Activated CD8-positive, alpha-beta T cell treated with anti-CD3 and anti-CD28 coated beads, Interleukin-2, amount 10 ng/mL, durations not matched to agents 7 days and 5 days (primary cell): ENCODE data around the gene SAP30BP. TPM values are rescaled to one million over a fixed set of nuclear protein-coding genes. Genes with fewer than 3 reads are reported as not detected.

Experiments
- ATAC-seq: fragments of 150-1000 bp; cut with Tn5 transposase; one replicate; pipeline ENCODE4 v1.10.0; 2021; ENCODE audit warnings: moderate library complexity
- CTCF ChIA-PET: fragments of 350-600 bp; sonication (Branson Sonifier 250); formaldehyde crosslinking; loops from one replicate; lab custom pipeline; 2021; ENCODE audit warnings: antibody characterized with exemption; lab: Charles Lee
- POLR2A ChIA-PET: fragments of 350-600 bp; sonication (Branson Sonifier 250); formaldehyde crosslinking; loops from one replicate; lab custom pipeline; 2021; ENCODE audit warnings: antibody characterized with exemption; lab: Charles Lee
- DNase-seq: peaks from one replicate; pipeline ENCODE4 v3.0.0-alpha.2; 2020
- H3K27ac Mint-ChIP-seq: one replicate; pipeline ENCODE4 v1.8.0; 2021; ENCODE audit warnings: mild to moderate bottlenecking, mixed read lengths
- H3K27me3 Mint-ChIP-seq: one replicate; pipeline ENCODE4 v1.8.0; 2021; ENCODE audit warnings: low read depth, mixed read lengths
- H3K36me3 Mint-ChIP-seq: one replicate; pipeline ENCODE4 v1.8.0; 2021; ENCODE audit warnings: low read depth, mixed read lengths
- H3K4me1 Mint-ChIP-seq: one replicate; pipeline ENCODE4 v1.8.0; 2021; ENCODE audit warnings: low read depth, mixed read lengths
- H3K4me3 Mint-ChIP-seq: one replicate; pipeline ENCODE4 v1.8.0; 2021; ENCODE audit warnings: mild to moderate bottlenecking, mixed read lengths
- H3K9me3 Mint-ChIP-seq: one replicate; pipeline ENCODE4 v1.8.0; 2022; ENCODE audit warnings: mixed read lengths; ENCODE audit not compliant: insufficient read depth
- total RNA-seq, 2 experiments: library from RNA; stranded (reverse); gene quantifications; one replicate each; pipeline ENCODE4 v1.2.3, GENCODE V29; 2021

SAP30BP gene
- total RNA-seq, 2 experiments from 2014 or later = 88.7 to 93.7 TPM

DNA sequence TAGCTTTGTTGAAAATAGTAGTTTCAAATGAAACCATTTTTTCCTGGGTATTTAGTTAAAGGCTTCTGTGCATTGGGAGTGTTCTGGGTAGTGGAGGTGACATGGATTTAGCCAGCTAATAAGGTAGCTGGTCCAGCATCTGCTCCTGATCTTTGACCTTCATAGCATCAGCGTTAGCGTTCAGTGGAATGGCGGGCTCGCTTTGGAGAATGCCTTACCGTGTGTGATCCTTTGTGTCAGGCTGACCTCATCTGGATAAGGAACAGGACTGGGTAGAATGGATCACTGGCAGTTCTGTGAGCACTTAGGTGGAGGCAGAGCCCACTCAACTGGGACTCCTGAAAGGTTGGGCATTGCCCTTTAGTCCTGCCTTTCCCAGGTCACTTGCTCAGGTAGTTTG lies 3.7 kb downstream of the SAP30BP start:
- Mint-ChIP-seq H3K9me3 (no peaks in the 10 kb centered on the region), H3K4me1 (peaks cover 29% of the 10 kb centered on the region), H3K27me3 (no peaks in the 10 kb centered on the region), H3K4me3 (no peak overlapping the region), H3K36me3 (peaks cover 45% of the 10 kb centered on the region), H3K27ac (no peak overlapping the region)
- DNase-seq (no peak), ATAC-seq (no peak)
- CTCF ChIA-PET = interaction anchor here (1.1 to 8.5 kb wide), 7 partner anchors 19 to 83 kb away, joined by 3 to 152 read pairs (median 9); partner anchors contain the start of genes ITGB4 and SMIM5
- POLR2A ChIA-PET = no interaction called here

- H3K9me3 Mint-ChIP-seq = no peaks in the 10 kb centered on the region
- no peaks in the 10 kb centered on the region for H3K27me3 Mint-ChIP-seq
- H3K4me1 Mint-ChIP-seq = peaks cover 23% of the 10 kb centered on the region
- CTCF ChIA-PET = interaction anchor here (0.7 to 8.5 kb wide), 8 partner anchors 10 to 81 kb away, joined by 3 to 152 read pairs (median 8); partner anchors contain the start of genes ITGB4 and SMIM5
- H3K4me3 Mint-ChIP-seq = no peak overlapping the region
- H3K36me3 Mint-ChIP-seq = peaks cover 52% of the 10 kb centered on the region
- H3K27ac Mint-ChIP-seq = no peak overlapping the region
- ATAC-seq (no peak), DNase-seq (no peak)
- POLR2A ChIA-PET = interaction anchor here (0.9 kb wide), 2 partner anchors 73 to 133 kb away, joined by 3 to 4 read pairs; no protein-coding TSS in a partner anchor
Measured at GRCh38 chr17:75672011-75672410, 4.9 kb downstream of the SAP30BP start.

DNA sequence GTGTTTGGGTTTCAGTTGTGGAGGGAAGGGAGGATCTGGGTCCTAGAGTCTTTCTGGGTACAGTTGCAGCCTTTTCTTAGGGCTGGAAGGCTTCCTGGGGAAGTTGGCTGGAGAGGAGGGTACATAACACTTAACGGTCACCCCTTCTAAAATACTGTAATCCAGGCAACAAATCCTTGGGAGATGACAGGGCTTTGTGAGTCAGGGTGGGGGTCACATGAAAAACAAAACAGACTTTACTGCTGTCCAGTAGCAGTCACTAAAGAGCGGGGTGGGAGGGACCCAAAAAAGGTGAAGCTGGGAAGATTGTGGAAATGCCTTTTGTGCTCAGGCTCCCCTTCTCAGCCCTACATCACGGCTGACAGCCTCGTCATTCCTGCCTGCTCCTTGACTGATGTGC lies 6.3 kb downstream of the SAP30BP start:
- Mint-ChIP-seq H3K36me3 (peaks cover 54% of the 10 kb centered on the region), H3K4me1 (peaks cover 17% of the 10 kb centered on the region), H3K27me3 (no peaks in the 10 kb centered on the region), H3K4me3 (no peak overlapping the region), H3K9me3 (no peaks in the 10 kb centered on the region), H3K27ac (no peak overlapping the region)
- no peak for DNase-seq
- ChIA-PET POLR2A (interaction anchor here (1.0 kb wide), 1 partner anchor 80 kb away, joined by 3 read pairs; no protein-coding TSS in a partner anchor), CTCF (interaction anchor here (0.6 to 8.5 kb wide), 7 partner anchors 14 to 120 kb away, joined by 3 to 152 read pairs (median 4); no protein-coding TSS in a partner anchor)
- ATAC-seq = no peak

DNA sequence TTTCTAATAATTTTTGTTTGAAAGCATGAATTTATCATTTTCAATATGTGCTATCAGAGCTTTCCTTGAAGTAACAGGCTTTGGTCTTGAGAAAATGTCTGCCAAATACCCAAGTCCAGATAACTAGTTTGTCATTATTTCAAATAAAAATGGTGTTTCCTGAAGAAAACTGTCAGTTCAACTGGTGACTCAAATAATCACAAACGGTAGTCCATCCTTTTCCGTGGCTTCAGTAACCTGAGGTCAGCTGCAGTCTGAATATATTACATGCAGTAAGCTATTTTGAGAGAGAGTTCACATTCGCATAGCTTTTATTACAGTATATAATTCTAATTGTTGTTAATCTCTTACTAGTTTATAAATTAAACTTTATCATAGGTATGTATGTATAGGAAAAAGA lies 9.3 kb downstream of the SAP30BP start:
- Mint-ChIP-seq H3K36me3 (peaks cover 38% of the 10 kb centered on the region), H3K4me3 (no peak overlapping the region), H3K27ac (no peak overlapping the region), H3K4me1 (peaks cover 4% of the 10 kb centered on the region), H3K9me3 (no peaks in the 10 kb centered on the region), H3K27me3 (no peaks in the 10 kb centered on the region)
- ChIA-PET CTCF (interaction anchor here (1.0 to 8.5 kb wide), 8 partner anchors 7 to 249 kb away, joined by 3 to 152 read pairs (median 10); partner anchors contain the start of genes RECQL5, SAP30BP and SMIM5), POLR2A (interaction anchor here (3.1 kb wide), 1 partner anchor 10 kb away, joined by 7 read pairs; the partner anchor contains the start of genes RECQL5 and SAP30BP)
- ATAC-seq = no peak
- DNase-seq = no peak

DNA sequence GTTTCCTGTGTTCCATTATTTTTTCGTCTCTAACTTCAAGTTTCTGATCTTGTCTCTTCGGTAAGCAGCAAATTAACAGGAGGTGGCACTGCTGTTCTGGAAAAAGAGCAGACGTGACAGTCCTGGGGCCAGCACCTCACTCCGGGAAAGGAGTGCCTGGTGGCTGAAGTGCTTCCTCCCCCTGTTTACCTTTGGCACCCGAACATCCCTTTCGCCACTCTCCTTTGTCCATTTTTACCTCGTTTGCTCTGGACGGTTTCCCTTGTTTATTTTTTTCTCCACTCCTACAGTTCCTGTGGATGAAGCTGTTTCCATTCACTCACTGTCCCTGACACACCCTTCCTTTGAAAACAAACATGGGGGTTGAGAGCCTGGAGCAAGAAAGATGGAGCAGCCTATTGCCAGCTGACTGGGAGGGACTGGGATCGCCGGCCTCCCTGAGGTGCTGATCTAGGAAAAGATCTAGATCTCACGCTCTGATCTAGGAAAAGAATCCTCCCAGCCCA lies 12.6 kb downstream of the SAP30BP start:
- ChIA-PET POLR2A (interaction anchor here (0.9 to 1.2 kb wide), 2 partner anchors 12 to 14 kb away, joined by 3 to 4 read pairs; no protein-coding TSS in a partner anchor), CTCF (interaction anchor here (0.6 to 3.5 kb wide), 5 partner anchors 10 to 415 kb away, joined by 3 to 30 read pairs (median 5); partner anchors contain the start of gene SMIM5)
- no peaks in the 10 kb centered on the region for H3K27me3 Mint-ChIP-seq
- peaks cover 23% of the 10 kb centered on the region for H3K36me3 Mint-ChIP-seq
- no peaks in the 10 kb centered on the region for H3K9me3 Mint-ChIP-seq
- H3K27ac Mint-ChIP-seq = no peak overlapping the region
- peaks cover 8% of the 10 kb centered on the region for H3K4me1 Mint-ChIP-seq
- H3K4me3 Mint-ChIP-seq = no peak overlapping the region
- ATAC-seq (no peak), DNase-seq (no peak)

GRCh38 chr17:75680431-75680830 lies 13.3 kb downstream of the SAP30BP start:
- DNase-seq = no peak
- H3K4me1 Mint-ChIP-seq = peaks cover 6% of the 10 kb centered on the region
- ChIA-PET CTCF (interaction anchor here (1.5 to 3.5 kb wide), 3 partner anchors 48 to 73 kb away, joined by 5 to 30 read pairs (median 7); partner anchors contain the start of gene SMIM5), POLR2A (interaction anchor here (1.0 kb wide), 1 partner anchor 14 kb away, joined by 4 read pairs; the partner anchor contains the start of gene RECQL5)
- ATAC-seq = no peak
- H3K9me3 Mint-ChIP-seq = no peaks in the 10 kb centered on the region
- no peaks in the 10 kb centered on the region for H3K27me3 Mint-ChIP-seq
- H3K36me3 Mint-ChIP-seq = peaks cover 24% of the 10 kb centered on the region
- no peak overlapping the region for H3K4me3 Mint-ChIP-seq
- no peak overlapping the region for H3K27ac Mint-ChIP-seq

DNA sequence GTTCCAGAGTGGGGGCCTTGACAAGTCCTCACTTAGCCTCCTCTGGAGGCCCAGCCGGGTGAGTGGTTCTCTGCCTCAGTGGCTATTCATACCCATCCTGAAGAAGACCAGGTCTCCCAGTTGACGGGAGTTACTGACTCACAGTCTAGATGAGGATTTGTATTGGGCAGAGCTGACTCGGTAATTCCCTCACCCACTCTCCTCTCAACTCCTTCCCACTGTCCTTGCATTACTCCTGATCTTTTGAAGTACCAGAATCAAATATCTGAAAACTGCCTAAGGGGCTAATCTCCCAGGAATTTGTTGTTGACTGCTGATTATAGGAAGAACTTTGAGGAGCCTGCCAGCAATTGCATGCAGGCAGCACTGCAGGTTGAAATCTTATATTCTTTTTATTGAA lies 14.2 kb downstream of the SAP30BP start:
- no peaks in the 10 kb centered on the region for H3K9me3 Mint-ChIP-seq
- peaks cover 22% of the 10 kb centered on the region for H3K36me3 Mint-ChIP-seq
- no peaks in the 10 kb centered on the region for H3K27me3 Mint-ChIP-seq
- H3K27ac Mint-ChIP-seq = no peak overlapping the region
- H3K4me3 Mint-ChIP-seq = no peak overlapping the region
- ChIA-PET POLR2A (no interaction called here), CTCF (interaction anchor here (1.8 to 3.5 kb wide), 2 partner anchors 49 to 67 kb away, joined by 5 to 30 read pairs; partner anchors contain the start of gene SMIM5)
- ATAC-seq = no peak
- peaks cover 8% of the 10 kb centered on the region for H3K4me1 Mint-ChIP-seq
- no peak for DNase-seq

- Mint-ChIP-seq H3K27me3 (no peaks in the 10 kb centered on the region), H3K27ac (no peak overlapping the region), H3K4me3 (no peak overlapping the region), H3K9me3 (no peaks in the 10 kb centered on the region), H3K36me3 (peaks cover 21% of the 10 kb centered on the region), H3K4me1 (peaks cover 27% of the 10 kb centered on the region)
- no peak for ATAC-seq
- CTCF ChIA-PET = interaction anchor here (1.0 to 9.0 kb wide), 10 partner anchors 8 to 70 kb away, joined by 3 to 120 read pairs (median 4); partner anchors contain the start of genes ITGB4 and SMIM5
- no peak for DNase-seq
- POLR2A ChIA-PET = interaction anchor here (0.5 to 1.2 kb wide), 2 partner anchors 17 to 437 kb away, joined by 3 to 5 read pairs; partner anchors contain the start of genes RECQL5 and SAP30BP
Measured at GRCh38 chr17:75683583-75683982, 16.4 kb downstream of the SAP30BP start.

DNA sequence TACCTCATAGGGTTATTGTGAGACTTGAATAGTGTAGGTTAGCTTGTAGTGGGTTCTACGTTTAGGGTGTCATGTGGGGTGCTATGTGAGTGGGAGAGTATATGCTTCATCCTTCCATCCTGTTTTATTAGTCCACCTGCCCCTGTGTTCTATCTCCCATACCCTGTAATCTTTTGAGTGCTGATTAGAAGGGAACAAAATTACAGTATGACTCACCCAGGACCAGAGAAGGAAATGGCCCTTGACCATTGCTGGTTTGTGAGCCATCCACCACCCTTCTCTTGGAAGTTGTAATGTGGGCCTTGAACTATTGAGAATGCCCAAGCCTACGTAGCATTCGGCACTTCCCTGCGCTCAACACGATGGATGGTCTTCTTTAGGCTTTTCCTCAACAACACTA lies 17.1 kb downstream of the SAP30BP start:
- CTCF ChIA-PET = interaction anchor here (1.0 to 9.0 kb wide), 7 partner anchors 9 to 69 kb away, joined by 3 to 120 read pairs (median 8); partner anchors contain the start of genes ITGB4 and SMIM5
- POLR2A ChIA-PET = interaction anchor here (1.7 kb wide), 1 partner anchor 17 kb away, joined by 6 read pairs; the partner anchor contains the start of genes RECQL5 and SAP30BP
- no peaks in the 10 kb centered on the region for H3K27me3 Mint-ChIP-seq
- no peak overlapping the region for H3K4me3 Mint-ChIP-seq
- H3K9me3 Mint-ChIP-seq = no peaks in the 10 kb centered on the region
- H3K4me1 Mint-ChIP-seq = peaks cover 33% of the 10 kb centered on the region
- peak overlapping the region; percentile 15 for H3K27ac Mint-ChIP-seq
- DNase-seq (no peak), ATAC-seq (no peak)
- H3K36me3 Mint-ChIP-seq = peaks cover 19% of the 10 kb centered on the region

GRCh38 chr17:75684924-75685323 lies 17.8 kb downstream of the SAP30BP start:
- Mint-ChIP-seq H3K27ac (no peak overlapping the region), H3K36me3 (peaks cover 25% of the 10 kb centered on the region), H3K9me3 (no peaks in the 10 kb centered on the region), H3K27me3 (no peaks in the 10 kb centered on the region), H3K4me1 (peaks cover 40% of the 10 kb centered on the region), H3K4me3 (no peak overlapping the region)
- DNase-seq (no peak), ATAC-seq (no peak)
- ChIA-PET POLR2A (interaction anchor here (1.7 kb wide), 1 partner anchor 18 kb away, joined by 6 read pairs; the partner anchor contains the start of genes RECQL5 and SAP30BP), CTCF (interaction anchor here (1.1 to 9.0 kb wide), 3 partner anchors 10 to 64 kb away, joined by 5 to 120 read pairs (median 16); no protein-coding TSS in a partner anchor)

DNA sequence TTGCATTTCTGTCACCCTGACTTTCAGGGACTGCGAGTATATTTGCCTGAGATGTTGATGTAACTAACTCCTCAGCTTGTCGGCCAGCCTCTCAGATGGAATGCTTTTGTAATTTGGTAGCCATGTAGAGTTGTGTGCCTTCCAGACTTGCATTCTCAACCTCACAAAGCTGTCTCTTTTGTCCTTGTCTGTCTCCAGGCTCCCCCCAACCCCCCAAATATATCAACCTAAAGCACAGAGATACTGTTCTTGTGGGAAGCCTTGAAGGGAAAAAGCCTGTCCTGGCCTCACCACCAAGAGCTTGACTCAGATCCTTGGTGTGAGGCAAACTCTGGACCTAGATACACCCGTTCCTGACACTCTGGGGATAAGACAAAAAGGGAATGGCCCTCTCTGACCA lies 18.4 kb downstream of the SAP30BP start:
- ChIA-PET CTCF (interaction anchor here (1.1 to 9.0 kb wide), 4 partner anchors 11 to 68 kb away, joined by 4 to 120 read pairs (median 14); partner anchors contain the start of gene SMIM5), POLR2A (interaction anchor here (1.7 kb wide), 1 partner anchor 19 kb away, joined by 6 read pairs; the partner anchor contains the start of genes RECQL5 and SAP30BP)
- Mint-ChIP-seq H3K4me1 (peaks cover 45% of the 10 kb centered on the region), H3K9me3 (no peaks in the 10 kb centered on the region), H3K36me3 (peaks cover 27% of the 10 kb centered on the region), H3K4me3 (no peak overlapping the region), H3K27ac (no peak overlapping the region), H3K27me3 (no peaks in the 10 kb centered on the region)
- DNase-seq (no peak), ATAC-seq (no peak)
